PC-3 (cell line): ENCODE data around the gene CDH13.

Experiments
- EZH2 ChIP-seq: fragments of 300-600 bp; sonication (generic); IDR thresholded peaks from one replicate; pipeline ENCODE4 v1.6.1; 2017; ENCODE audit warnings: antibody characterized with exemption, mild to moderate bottlenecking, low read length; ENCODE audit not compliant: unreplicated experiment
- TF ChIP-seq, protein P1 (sequence below): fragments of 300-600 bp; sonication (generic); conservative IDR thresholded peaks from 2 replicates; pipeline ENCODE4 v1.5.1; 2017; ENCODE audit warnings: antibody characterized with exemption, low read depth, mild to moderate bottlenecking, low read length

DNA sequence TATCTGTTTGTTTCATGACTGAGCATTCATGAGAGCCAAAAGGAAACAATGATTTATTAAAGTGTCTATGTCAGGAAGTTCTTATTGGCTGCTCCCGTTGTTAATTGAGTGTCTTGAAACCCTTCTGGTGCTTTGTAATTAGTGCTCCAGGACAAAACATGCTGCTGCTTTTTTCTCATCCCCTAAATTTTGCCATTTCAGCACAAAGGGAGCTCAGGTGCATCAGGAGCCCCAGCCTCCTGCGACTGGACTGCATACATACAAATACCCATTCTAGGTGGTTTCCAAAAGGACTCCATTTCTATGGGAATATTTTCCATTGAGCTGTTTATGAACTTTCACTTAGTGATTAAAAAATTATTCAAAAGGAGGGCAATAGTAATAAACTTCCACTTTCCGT lies 354.0 kb downstream of the CDH13 start:
- TF ChIP-seq, protein P1, sequence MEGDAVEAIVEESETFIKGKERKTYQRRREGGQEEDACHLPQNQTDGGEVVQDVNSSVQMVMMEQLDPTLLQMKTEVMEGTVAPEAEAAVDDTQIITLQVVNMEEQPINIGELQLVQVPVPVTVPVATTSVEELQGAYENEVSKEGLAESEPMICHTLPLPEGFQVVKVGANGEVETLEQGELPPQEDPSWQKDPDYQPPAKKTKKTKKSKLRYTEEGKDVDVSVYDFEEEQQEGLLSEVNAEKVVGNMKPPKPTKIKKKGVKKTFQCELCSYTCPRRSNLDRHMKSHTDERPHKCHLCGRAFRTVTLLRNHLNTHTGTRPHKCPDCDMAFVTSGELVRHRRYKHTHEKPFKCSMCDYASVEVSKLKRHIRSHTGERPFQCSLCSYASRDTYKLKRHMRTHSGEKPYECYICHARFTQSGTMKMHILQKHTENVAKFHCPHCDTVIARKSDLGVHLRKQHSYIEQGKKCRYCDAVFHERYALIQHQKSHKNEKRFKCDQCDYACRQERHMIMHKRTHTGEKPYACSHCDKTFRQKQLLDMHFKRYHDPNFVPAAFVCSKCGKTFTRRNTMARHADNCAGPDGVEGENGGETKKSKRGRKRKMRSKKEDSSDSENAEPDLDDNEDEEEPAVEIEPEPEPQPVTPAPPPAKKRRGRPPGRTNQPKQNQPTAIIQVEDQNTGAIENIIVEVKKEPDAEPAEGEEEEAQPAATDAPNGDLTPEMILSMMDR = no peak
- no peak for TF ChIP-seq EZH2
